OCI-LY7 (cell line): ENCODE data around the gene NAA15. TPM values are rescaled to one million over a fixed set of nuclear protein-coding genes. Genes with fewer than 3 reads are reported as not detected.

ENCODE experiments used
- BruUV-seq: library from RNA; stranded (reverse); fragments of 400-500 nt; replicated peaks from 2 replicates; lab custom pipeline; 2021; lab: Mats Ljungman, UMichigan
- CTCF ChIA-PET: fragments of 300-600 bp; sonication (Branson Sonifier 250); formaldehyde crosslinking; loops from one replicate; lab custom pipeline; 2022; ENCODE audit warnings: antibody characterized with exemption; ENCODE audit not compliant: unreplicated experiment; lab: Charles Lee
- POLR2A ChIA-PET: fragments of 300-600 bp; sonication (Branson Sonifier 250); formaldehyde crosslinking; loops from one replicate; lab custom pipeline; 2022; ENCODE audit warnings: antibody characterized with exemption; lab: Charles Lee
- DNase-seq: peaks from one replicate; pipeline ENCODE4 v3.0.0-alpha.2; 2015; ENCODE audit warnings: low spot score
- H2AFZ ChIP-seq: fragments of 200-600 bp; sonication (generic), shearing (Covaris generic); 2 replicates; pipeline ENCODE4 v1.6.1; 2014; ENCODE audit warnings: mild to moderate bottlenecking, antibody characterized with exemption, low read length, moderate library complexity
- H3K27ac ChIP-seq: fragments of 200-600 bp; sonication (generic); 2 replicates; pipeline ENCODE4 v1.5.1; 2014; ENCODE audit warnings: mixed run types, low read depth, mild to moderate bottlenecking, moderate library complexity, low read length, inconsistent platforms; ENCODE audit not compliant: poor library complexity, severe bottlenecking
- H3K36me3 ChIP-seq: fragments of 200-600 bp; sonication (generic); 2 replicates; pipeline ENCODE4 v1.6.1; 2014; ENCODE audit warnings: mild to moderate bottlenecking, antibody characterized with exemption, low read length, moderate library complexity, mixed read lengths; ENCODE audit not compliant: insufficient read depth
- H3K4me1 ChIP-seq: fragments of 200-600 bp; sonication (generic); 2 replicates; pipeline ENCODE4 v1.5.1; 2014; ENCODE audit warnings: mild to moderate bottlenecking, low read length; ENCODE audit not compliant: insufficient read depth, poor library complexity, severe bottlenecking
- H3K4me2 ChIP-seq: fragments of 200-600 bp; sonication (generic); 2 replicates; pipeline ENCODE4 v1.6.1; 2014; ENCODE audit warnings: mild to moderate bottlenecking, low read length
- H3K4me3 ChIP-seq: fragments of 200-600 bp; sonication (generic); 2 replicates; pipeline ENCODE4 v1.5.1; 2014; ENCODE audit warnings: mild to moderate bottlenecking, low read depth, low read length; ENCODE audit not compliant: poor library complexity, severe bottlenecking
- H3K79me2 ChIP-seq: fragments of 200-600 bp; sonication (generic); 2 replicates; pipeline ENCODE4 v1.6.1; 2016; ENCODE audit warnings: low read depth, mild to moderate bottlenecking, low read length, moderate library complexity, mixed read lengths; ENCODE audit not compliant: insufficient read depth
- H3K9me2 ChIP-seq: fragments of 200-600 bp; sonication (generic); 2 replicates; pipeline ENCODE4 v1.6.1; 2016; ENCODE audit warnings: mild to moderate bottlenecking, low read length, mixed read lengths; ENCODE audit not compliant: insufficient read depth
- H3K9me3 ChIP-seq: fragments of 200-600 bp; sonication (generic); 2 replicates; pipeline ENCODE4 v1.6.1; 2014; ENCODE audit warnings: mild to moderate bottlenecking, mixed run types, low read length, mixed read lengths
- H4K20me1 ChIP-seq: fragments of 200-600 bp; sonication (generic); 2 replicates; pipeline ENCODE4 v1.6.1; 2014; ENCODE audit warnings: mild to moderate bottlenecking, antibody characterized with exemption, low read length, moderate library complexity, mixed read lengths; ENCODE audit not compliant: insufficient read depth
- EZH2phosphoT487 ChIP-seq: fragments of 200-600 bp; sonication (generic); IDR thresholded peaks from 2 replicates; pipeline ENCODE4 v1.6.1; 2018; ENCODE audit warnings: low read depth, borderline replicate concordance, mild to moderate bottlenecking, mixed run types, antibody characterized with exemption, low read length, moderate library complexity, mixed read lengths
- intact Hi-C: fragments of 100-400 bp; cut with micrococcal nuclease; formaldehyde crosslinking; loops from one replicate; pipeline ENCODE4 v1.10.0; 2022; ENCODE audit not compliant: unreplicated experiment
- total RNA-seq, 2 experiments: library from RNA; depleted of rRNA in 1 of 2; stranded (reverse); fragments of >200 nt in 1 of 2; shearing (Covaris generic) in 1 of 2; gene quantifications; 2 replicates each; pipeline ENCODE4 v1.2.3, GENCODE V29; 2014 to 2022
- TF ChIP-seq, protein P1 (sequence below): fragments of 200-600 bp; sonication (generic); conservative IDR thresholded peaks from 2 replicates; pipeline ENCODE4 v1.5.1; 2014; ENCODE audit warnings: mild to moderate bottlenecking, antibody characterized with exemption, low read length, moderate library complexity, mixed read lengths

Gene NAA15
- total RNA-seq, 2 experiments from 2014 or later, result 45.3 to 95.9 TPM

DNA sequence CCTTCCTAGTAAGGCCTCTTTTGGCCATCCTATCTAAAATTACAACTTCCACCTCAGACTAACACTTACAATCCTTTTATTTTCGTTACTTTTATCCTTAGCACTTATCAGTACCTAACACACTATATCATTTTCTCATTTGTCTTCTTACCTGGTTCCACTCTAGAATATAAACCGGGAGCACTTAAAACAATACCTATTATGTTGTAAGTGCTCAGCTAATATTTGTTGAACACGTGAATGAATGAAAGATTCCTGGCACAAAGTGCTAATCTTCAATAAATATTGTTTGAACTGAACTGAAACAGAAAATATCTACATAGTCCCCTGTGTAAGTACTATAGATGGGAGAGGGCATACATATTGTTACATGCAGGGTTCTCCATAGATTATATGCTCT is 35.7 kb upstream of the NAA15 start:
- Histone ChIP-seq H3K9me2 (no peaks in the 10 kb centered on the region), H3K4me3 (peak overlapping the region; percentile 68), H2AFZ (peak overlapping the region; percentile 93; the same call in 1 of the 2 replicates), H4K20me1 (no peaks in the 10 kb centered on the region), H3K27ac (peak overlapping the region; percentile 78), H3K36me3 (no peaks in the 10 kb centered on the region), H3K4me2 (peak overlapping the region; percentile 87), H3K9me3 (no peaks in the 10 kb centered on the region), H3K79me2 (peaks cover 7% of the 10 kb centered on the region; the same call in 1 of the 2 replicates), H3K4me1 (peaks cover 39% of the 10 kb centered on the region)
- CTCF ChIA-PET, result interaction anchor here (1.4 kb wide), 1 partner anchor 9 kb away, joined by 3 read pairs; no protein-coding TSS in a partner anchor
- no TSS peak for BruUV-seq
- POLR2A ChIA-PET, result interaction anchor here (0.9 to 4.1 kb wide), 18 partner anchors 9 to 186 kb away, joined by 3 to 24 read pairs (median 6); partner anchors contain the start of genes ELF2 and NAA15
- intact Hi-C loops, result loop anchor here (2.0 kb wide), 1 partner anchor 33 kb away; no protein-coding TSS in a partner anchor
- TF ChIP-seq EZH2phosphoT487, result no peak
- TF ChIP-seq, protein P1, sequence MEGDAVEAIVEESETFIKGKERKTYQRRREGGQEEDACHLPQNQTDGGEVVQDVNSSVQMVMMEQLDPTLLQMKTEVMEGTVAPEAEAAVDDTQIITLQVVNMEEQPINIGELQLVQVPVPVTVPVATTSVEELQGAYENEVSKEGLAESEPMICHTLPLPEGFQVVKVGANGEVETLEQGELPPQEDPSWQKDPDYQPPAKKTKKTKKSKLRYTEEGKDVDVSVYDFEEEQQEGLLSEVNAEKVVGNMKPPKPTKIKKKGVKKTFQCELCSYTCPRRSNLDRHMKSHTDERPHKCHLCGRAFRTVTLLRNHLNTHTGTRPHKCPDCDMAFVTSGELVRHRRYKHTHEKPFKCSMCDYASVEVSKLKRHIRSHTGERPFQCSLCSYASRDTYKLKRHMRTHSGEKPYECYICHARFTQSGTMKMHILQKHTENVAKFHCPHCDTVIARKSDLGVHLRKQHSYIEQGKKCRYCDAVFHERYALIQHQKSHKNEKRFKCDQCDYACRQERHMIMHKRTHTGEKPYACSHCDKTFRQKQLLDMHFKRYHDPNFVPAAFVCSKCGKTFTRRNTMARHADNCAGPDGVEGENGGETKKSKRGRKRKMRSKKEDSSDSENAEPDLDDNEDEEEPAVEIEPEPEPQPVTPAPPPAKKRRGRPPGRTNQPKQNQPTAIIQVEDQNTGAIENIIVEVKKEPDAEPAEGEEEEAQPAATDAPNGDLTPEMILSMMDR, result no peak
- no peak for DNase-seq

DNA sequence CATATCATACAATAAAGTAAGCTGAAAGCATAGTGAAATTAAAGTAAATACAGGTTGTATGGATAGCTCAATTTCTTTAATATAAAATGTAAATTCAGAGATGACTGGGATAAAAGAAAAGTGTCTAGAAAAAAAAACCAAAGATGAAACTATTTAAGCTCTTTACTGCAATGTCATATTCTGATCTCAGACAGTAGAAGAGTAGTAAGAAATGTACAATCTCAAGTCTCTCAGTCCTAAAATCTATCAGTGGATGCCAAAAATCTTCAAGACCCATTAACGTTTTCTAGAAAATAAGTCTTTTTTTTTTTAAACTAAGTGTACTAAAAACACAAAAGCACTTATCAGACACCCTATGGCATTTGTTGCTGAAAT is 35.1 kb upstream of the NAA15 start:
- Histone ChIP-seq H3K4me3 (peak overlapping the region; percentile 68), H2AFZ (peak overlapping the region; percentile 93), H3K4me2 (peak overlapping the region; percentile 87), H3K79me2 (peaks cover 7% of the 10 kb centered on the region; the same call in 1 of the 2 replicates), H3K36me3 (no peaks in the 10 kb centered on the region), H3K9me2 (no peaks in the 10 kb centered on the region), H3K4me1 (peaks cover 39% of the 10 kb centered on the region), H4K20me1 (no peaks in the 10 kb centered on the region), H3K27ac (peak overlapping the region; percentile 78), H3K9me3 (no peaks in the 10 kb centered on the region)
- POLR2A ChIA-PET, result interaction anchor here (0.7 to 4.1 kb wide), 22 partner anchors 9 to 1553 kb away, joined by 3 to 24 read pairs (median 4); partner anchors contain the start of genes ELF2 and NAA15
- BruUV-seq, result TSS peak; percentile 97
- DNase-seq, result no peak
- CTCF ChIA-PET, result interaction anchor here (0.5 to 1.4 kb wide), 2 partner anchors 9 to 34 kb away, joined by 3 to 4 read pairs; no protein-coding TSS in a partner anchor
- TF ChIP-seq, protein P1, result no peak
- TF ChIP-seq EZH2phosphoT487, result no peak
- intact Hi-C loops, result loop anchor here (2.0 kb wide), 1 partner anchor 33 kb away; no protein-coding TSS in a partner anchor
